GM12872 (cell line): ENCODE results near the gene GRID2.

Experiments used
- CTCF ChIP-seq: IDR thresholded peaks from 3 replicates; pipeline ENCODE4 v1.5.1; 2011; ENCODE audit warnings: low read depth, mild to moderate bottlenecking, low read length, moderate library complexity; ENCODE audit not compliant: insufficient read depth

GRID2 gene

GRCh38 chr4:92885632-92886031 lies 581.9 kb downstream of the GRID2 start:
- TF ChIP-seq CTCF = no peak

- no peak for TF ChIP-seq CTCF
Measured at GRCh38 chr4:92952426-92952825, 648.7 kb downstream of the GRID2 start.

GRCh38 chr4:92952897-92953296 lies 649.1 kb downstream of the GRID2 start:
- TF ChIP-seq CTCF = no peak

GRCh38 chr4:92953462-92953861 lies 649.7 kb downstream of the GRID2 start:
- TF ChIP-seq CTCF = no peak

GRCh38 chr4:92961881-92962280 lies 658.1 kb downstream of the GRID2 start:
- TF ChIP-seq CTCF = no peak

- TF ChIP-seq CTCF = no peak
Measured at GRCh38 chr4:92962831-92963230, 659.1 kb downstream of the GRID2 start.

GRCh38 chr4:92968556-92968955 lies 664.8 kb downstream of the GRID2 start:
- TF ChIP-seq CTCF = no peak

- no peak for TF ChIP-seq CTCF
Measured at GRCh38 chr4:92968996-92969395, 665.2 kb downstream of the GRID2 start.
